ENCODE data around the gene GNRHR.
A peak's percentile ranks its signal among the peaks of the same experiment; 100 is the strongest.
"Not testable (repeated sequence)": the region's sequence is repeated elsewhere in the genome, so short reads cannot be mapped to it uniquely, and the experiment has no call there.

GNRHR gene

GRCh38 chr4:67727124-67727850, 26.9 kb downstream of the GNRHR start:
- no peak for DNase-seq (ENCODE audit: low read depth in 2 of 2)

GRCh38 chr4:67725981-67726380, 28.2 kb downstream of the GNRHR start:
- no peak for DNase-seq (ENCODE audit: low read depth in 2 of 2)

GRCh38 chr4:67725132-67725531, 29.1 kb downstream of the GNRHR start:
- DNase-seq (ENCODE audit: low read depth in 2 of 2) = no peak

GRCh38 chr4:67723949-67724348, 30.2 kb downstream of the GNRHR start:
- no peak for DNase-seq (ENCODE audit: low read depth in 2 of 2)

GRCh38 chr4:67723341-67723740, 30.8 kb downstream of the GNRHR start:
- no peak for DNase-seq (ENCODE audit: low read depth in 2 of 2)

GRCh38 chr4:67721770-67722597, 32.2 kb downstream of the GNRHR start:
- no peak for DNase-seq (ENCODE audit: low read depth in 2 of 2)

- DNase-seq (ENCODE audit: low read depth in 2 of 2) = no peak
Measured at GRCh38 chr4:67721315-67721769, 32.8 kb downstream of the GNRHR start.

GRCh38 chr4:67719953-67720617, 34.1 kb downstream of the GNRHR start:
- no peak for DNase-seq (ENCODE audit: low read depth in 2 of 2)

GRCh38 chr4:67718848-67719247, 35.3 kb downstream of the GNRHR start:
- DNase-seq (ENCODE audit: low read depth in 2 of 2) = no peak

GRCh38 chr4:67717586-67717985, 36.6 kb downstream of the GNRHR start:
- no peak for DNase-seq (ENCODE audit: low read depth in 2 of 2)

GRCh38 chr4:67714955-67715354, 39.2 kb downstream of the GNRHR start:
- DNase-seq (ENCODE audit: low read depth in 2 of 2) = no peak

GRCh38 chr4:67714248-67714583, 40.0 kb downstream of the GNRHR start:
- DNase-seq (ENCODE audit: low read depth in 2 of 2) = peak; percentile 11 to 36

- no peak for DNase-seq (ENCODE audit: low read depth in 2 of 2)
Measured at GRCh38 chr4:67713529-67714247, 40.5 kb downstream of the GNRHR start.

- no peak for DNase-seq (ENCODE audit: low read depth in 2 of 2)
Measured at GRCh38 chr4:67712650-67713528, 41.3 kb downstream of the GNRHR start.

GRCh38 chr4:67712000-67712625, 42.1 kb downstream of the GNRHR start:
- DNase-seq (ENCODE audit: low read depth in 2 of 2) = no peak

GRCh38 chr4:67706682-67707081, 47.5 kb downstream of the GNRHR start:
- DNase-seq (ENCODE audit: low read depth in 2 of 2) = not testable (repeated sequence)

GRCh38 chr4:67704843-67705242, 49.3 kb downstream of the GNRHR start:
- no peak for DNase-seq (ENCODE audit: low read depth in 2 of 2)

GRCh38 chr4:67702166-67702565, 52.0 kb downstream of the GNRHR start:
- DNase-seq (ENCODE audit: low read depth in 2 of 2) = no peak

GRCh38 chr4:67701517-67701850, 52.7 kb downstream of the GNRHR start:
- no peak for DNase-seq (ENCODE audit: low read depth in 2 of 2)

GRCh38 chr4:67700738-67701516, 53.3 kb downstream of the GNRHR start, which contains the start of gene UBA6:
UBA6 (minus strand) TSS chr4:67701155; CDS start chr4:67701119, 36 bp downstream.
- DNase-seq (ENCODE audit: low read depth in 2 of 2) = peak; percentile 94
